Peyer's patch (tissue), 4 donors: ENCODE results near the gene KCNE1.

Experiments
- CTCF ChIP-seq, 6 experiments: fragments of 450-650 bp in 4 of 6; fragments of 200-600 bp in 2 of 6; sonication (generic) in 1 of 6; IDR thresholded peaks; one replicate each; pipeline ENCODE4 v1.5.1; 2017 to 2019; ENCODE audit warnings: antibody characterized with exemption in 6 of 6, mild to moderate bottlenecking in 3 of 6, moderate library complexity in 1 of 6
- POLR2A ChIP-seq, 2 donors: fragments of 450-650 bp; IDR thresholded peaks; one replicate each; pipeline ENCODE4 v1.5.1; 2017; ENCODE audit warnings: antibody characterized with exemption in 2 of 2, mild to moderate bottlenecking in 2 of 2, moderate library complexity in 2 of 2

- no peak for TF ChIP-seq CTCF (IDR thresholded peaks at IDR 0.05)
- TF ChIP-seq POLR2A (IDR thresholded peaks at IDR 0.05), result no peak
Observed at GRCh38 chr21:34557261-34557660, 45.3 kb upstream of the KCNE1 start.
